Kidney (tissue), 14 donors: ENCODE results near the gene NTN4. TPM values are rescaled to one million over a fixed set of nuclear protein-coding genes. Genes with fewer than 3 reads are reported as not detected.

Experiments
- DNase-seq, 5 donors: peaks; one replicate each; pipeline ENCODE4 v3.0.0-alpha.2; 2013 to 2020
- FAIRE-seq: peaks from 2 replicates; lab custom pipeline; 2012; peaks lifted over from hg19 to GRCh38; lab: Jason Lieb, UNC
- H3K27ac ChIP-seq, 2 donors: one replicate each; pipeline ENCODE4 v1.7.0; 2013; ENCODE audit warnings: low read depth in 2 of 2, low read length in 2 of 2, inconsistent platforms in 1 of 2
- H3K27me3 ChIP-seq: one replicate; pipeline ENCODE4 v1.7.1; 2013; ENCODE audit warnings: low read length, inconsistent platforms; ENCODE audit not compliant: control insufficient read depth, insufficient read depth
- H3K36me3 ChIP-seq, 3 donors: one replicate each; pipeline versions ENCODE4 v1.7.0 to v1.7.1; 2013; ENCODE audit warnings: low read length in 3 of 3, control low read depth in 1 of 3, inconsistent platforms in 1 of 3; ENCODE audit not compliant: insufficient read depth in 3 of 3, control insufficient read depth in 2 of 3
- H3K4me1 ChIP-seq, 3 donors: one replicate each; pipeline versions ENCODE4 v1.7.0 to v1.7.1; 2013; ENCODE audit warnings: low read length in 3 of 3, inconsistent platforms in 1 of 3, low read depth in 1 of 3; ENCODE audit not compliant: control insufficient read depth in 2 of 3, insufficient read depth in 2 of 3
- H3K4me3 ChIP-seq, 3 donors: one replicate each; pipeline versions ENCODE4 v1.7.0 to v1.8.1; 2013; ENCODE audit warnings: low read length in 3 of 3, control low read depth in 1 of 3, inconsistent platforms in 1 of 3
- H3K9ac ChIP-seq, 3 donors: one replicate each; pipeline versions ENCODE4 v1.7.0 to v1.7.1; 2013; ENCODE audit warnings: low read length in 3 of 3, control low read depth in 1 of 3, inconsistent platforms in 1 of 3
- H3K9me3 ChIP-seq, 3 donors: one replicate each; pipeline versions ENCODE4 v1.7.0 to v1.7.1; 2013; ENCODE audit warnings: low read length in 3 of 3, control low read depth in 1 of 3, inconsistent platforms in 1 of 3; ENCODE audit not compliant: control insufficient read depth in 2 of 3, insufficient read depth in 1 of 3
- CTCF ChIP-seq: IDR thresholded peaks from 3 replicates; pipeline ENCODE4 v1.5.1; 2012; ENCODE audit warnings: mild to moderate bottlenecking, moderate library complexity, borderline replicate concordance; ENCODE audit not compliant: insufficient read depth; ENCODE audit errors: extremely low read depth
- intact Hi-C: fragments of 100-400 bp; cut with DNase I; formaldehyde crosslinking; loops from one replicate; pipeline ENCODE4 v1.11.1; 2022
- polyA plus RNA-seq: library from polyadenylated mRNA; stranded (reverse); fragments of 350-450 nt; fragmentation: Illumina TruSeq; extraction: RNeasy Lipid Tissue Mini Kit (QIAGEN cat#74804); gene quantifications from one replicate; pipeline ENCODE4 v1.2.3, GENCODE V29; 2014; ENCODE audit warnings: low read depth, low replicate concordance; ENCODE audit not compliant: insufficient read depth
- total RNA-seq: library from RNA; stranded (reverse); fragmentation: NEBNext Ultra II Directional; extraction: Animal tissue kit (Norgen Biotek cat#: 25700); gene quantifications from one replicate; pipeline ENCODE4 v1.2.1, GENCODE V29; 2021
- donor health status: control.
- donor health status: control.
- donor health status: control.
- donor health status: control.
- donor health status: control.
- donor health status: DM: yes; HTN: yes; CAD: no.
- donor health status: Normal renal cell carcinoma (clear cell type).

NTN4 gene
- total and polyA plus RNA-seq, 2 donors from 2014 or later, result 71.0 to 83.2 TPM

- Histone ChIP-seq H3K27ac (peak overlapping the region; percentile 75 to 82), H3K9ac (no peak overlapping the region)
- FAIRE-seq, result no peak
Observed at GRCh38 chr12:95633049-95633731, 157.4 kb downstream of the NTN4 start.

GRCh38 chr12:95630496-95630895 is 160.1 kb downstream of the NTN4 start:
- intact Hi-C loops, result no loop called here
- Histone ChIP-seq H3K9me3 (no peaks in the 10 kb centered on the region), H3K4me1 (peaks cover 0 to 36% (median 20%) of the 10 kb centered on the region in 3 donors), H3K9ac (no peak overlapping the region), H3K4me3 (no peak overlapping the region), H3K27ac (peak overlapping the region in 1 of 2 donors; percentile 8), H3K27me3 (no peaks in the 10 kb centered on the region), H3K36me3 (no peaks in the 10 kb centered on the region)
- no peak for TF ChIP-seq CTCF
- no peak for FAIRE-seq
- DNase-seq, result no peak

More at GRCh38 chr12:95633049-95633731, 157.4 kb downstream of the NTN4 start:
- Histone ChIP-seq H3K9me3 (no peaks in the 10 kb centered on the region), H3K36me3 (no peaks in the 10 kb centered on the region), H3K4me1 (peaks cover 0 to 44% (median 20%) of the 10 kb centered on the region in 3 donors), H3K4me3 (no peak overlapping the region), H3K27me3 (no peaks in the 10 kb centered on the region)
- TF ChIP-seq CTCF, result no peak
- intact Hi-C loops, result no loop called here
- peak in 1 of 5 donors; percentile 79 for DNase-seq

- Histone ChIP-seq H3K36me3 (no peaks in the 10 kb centered on the region), H3K4me3 (no peak overlapping the region), H3K27me3 (no peaks in the 10 kb centered on the region), H3K4me1 (peaks cover 0 to 29% (median 16%) of the 10 kb centered on the region in 3 donors), H3K9me3 (no peaks in the 10 kb centered on the region), H3K27ac (peak overlapping the region; percentile 23 to 58), H3K9ac (no peak overlapping the region)
- FAIRE-seq (no peak), DNase-seq (no peak)
- TF ChIP-seq CTCF, result no peak
- intact Hi-C loops, result no loop called here
Observed at GRCh38 chr12:95629392-95629791, 161.2 kb downstream of the NTN4 start.

GRCh38 chr12:95626854-95627253 is 163.7 kb downstream of the NTN4 start:
- TF ChIP-seq CTCF, result no peak
- no peaks in the 10 kb centered on the region for H3K9me3 ChIP-seq
- H3K9ac ChIP-seq, result no peak overlapping the region
- H3K4me1 ChIP-seq, result peaks cover 0 to 21% (median 14%) of the 10 kb centered on the region in 3 donors
- H3K27me3 ChIP-seq, result no peaks in the 10 kb centered on the region
- H3K36me3 ChIP-seq, result no peaks in the 10 kb centered on the region
- H3K27ac ChIP-seq, result peak overlapping the region in 1 of 2 donors; percentile 49
- intact Hi-C loops, result no loop called here
- FAIRE-seq (no peak), DNase-seq (no peak)
- no peak overlapping the region for H3K4me3 ChIP-seq
